ENCODE results near the gene PUM1.

GRCh38 chr1:30971496-30971895 lies 94.0 kb downstream of the PUM1 start:
- TF ChIP-seq CTCF (IDR thresholded peaks at IDR 0.05) = no peak
- TF ChIP-seq ZFX (IDR thresholded peaks at IDR 0.05; ENCODE audit: borderline replicate concordance) = no peak

Measured in 22Rv1 (cell line).